Fibroblast of the aortic adventitia (primary cell): ENCODE measurements around the gene ELMO1. TPM values are rescaled to one million over a fixed set of nuclear protein-coding genes. Genes with fewer than 3 reads are reported as not detected.

Source experiments
- DNase-seq: peaks from one replicate; pipeline ENCODE4 v3.0.0-alpha.2; 2010; ENCODE audit warnings: low read depth
- H3K4me3 ChIP-seq: 2 replicates; pipeline ENCODE4 v1.5.1; 2011; ENCODE audit warnings: low read depth, mild to moderate bottlenecking, control low read depth, low read length, moderate library complexity
- CTCF ChIP-seq: IDR thresholded peaks from 2 replicates; pipeline ENCODE4 v1.5.1; 2011; ENCODE audit warnings: mild to moderate bottlenecking, low read length, control low read depth, inconsistent platforms; ENCODE audit not compliant: insufficient read depth
- total RNA-seq: library from RNA; depleted of rRNA; stranded (reverse); fragments of >200 nt; gene quantifications from 2 replicates; pipeline ENCODE4 v1.2.3, GENCODE V29; 2012; ENCODE audit warnings: low replicate concordance

ELMO1 gene
- total RNA-seq, 1 donor: 1.3 TPM

- no peak overlapping the region for H3K4me3 ChIP-seq
- no peak for TF ChIP-seq CTCF
Measured at GRCh38 chr7:36946401-36946739, 502.3 kb downstream of the ELMO1 start.

GRCh38 chr7:36945612-36946400, 502.9 kb downstream of the ELMO1 start:
- no peak for TF ChIP-seq CTCF
- H3K4me3 ChIP-seq: no peak overlapping the region
- no peak for DNase-seq

More at GRCh38 chr7:36946401-36946739, 502.3 kb downstream of the ELMO1 start:
- no peak for DNase-seq

GRCh38 chr7:36944838-36945237, 503.8 kb downstream of the ELMO1 start:
- TF ChIP-seq CTCF: no peak
- no peak overlapping the region for H3K4me3 ChIP-seq
- no peak for DNase-seq

- DNase-seq: no peak
- no peak for TF ChIP-seq CTCF
- no peak overlapping the region for H3K4me3 ChIP-seq
Measured at GRCh38 chr7:36943591-36944435, 504.9 kb downstream of the ELMO1 start.

GRCh38 chr7:36942955-36943354, 505.7 kb downstream of the ELMO1 start:
- DNase-seq: no peak
- no peak for TF ChIP-seq CTCF
- no peak overlapping the region for H3K4me3 ChIP-seq

GRCh38 chr7:36942541-36942940, 506.1 kb downstream of the ELMO1 start:
- H3K4me3 ChIP-seq: no peak overlapping the region
- no peak for DNase-seq
- no peak for TF ChIP-seq CTCF
